Activated CD8-positive, alpha-beta memory T cell treated with anti-CD3 and anti-CD28 coated beads for 24 hours (primary cell): Measurements from ENCODE around the gene KRABD2.
A peak's percentile ranks its signal among the peaks of the same experiment; 100 is the strongest.
"Not testable (repeated sequence)": the region's sequence is repeated elsewhere in the genome, so short reads cannot be mapped to it uniquely, and the experiment has no call there.

Experiments
- DNase-seq: peaks from one replicate; pipeline ENCODE4 v3.0.0-alpha.2; 2020

The KRABD2 gene

DNA sequence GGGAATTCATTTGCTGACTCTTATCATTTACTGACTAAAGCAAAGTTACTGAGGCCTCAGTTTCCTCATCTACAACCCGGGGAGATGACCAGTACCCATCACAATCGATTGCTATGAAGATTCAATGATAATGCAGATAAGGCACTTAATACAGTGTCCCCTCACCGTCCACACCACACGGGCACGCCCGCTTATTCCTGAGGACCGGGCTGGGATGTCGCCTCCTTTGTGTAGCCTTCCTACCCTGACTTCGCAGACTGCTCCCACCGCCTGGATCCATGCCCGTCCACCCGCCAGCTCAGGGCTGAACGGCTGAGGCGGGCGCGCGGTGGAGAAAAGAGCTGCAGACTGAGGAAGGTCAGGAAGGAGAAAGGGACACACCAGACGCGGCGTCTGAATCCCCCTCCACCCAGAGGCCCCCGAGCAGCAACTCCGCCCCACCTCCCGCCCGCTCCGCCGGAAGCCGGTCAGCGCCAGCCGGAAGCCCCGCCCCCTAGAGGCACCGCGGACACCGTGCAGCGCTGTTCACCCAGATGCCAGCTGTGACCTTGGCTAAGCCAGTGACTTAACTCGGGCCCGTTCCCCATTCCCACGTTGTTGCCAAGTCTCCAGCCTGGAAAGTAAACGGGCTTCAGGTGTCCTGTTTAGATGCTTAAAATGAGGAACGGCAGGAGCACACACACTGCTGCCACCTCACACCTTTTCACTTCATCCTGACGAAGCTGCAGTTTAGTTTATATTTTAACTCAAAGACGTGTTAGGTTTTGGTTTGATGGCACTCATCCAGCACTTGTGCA, at the start of gene KRABD2:
TSS of gene KRABD2 (minus strand) at position 434 of the 797 bp plus-strand sequence.
- peak; percentile 97 for DNase-seq

DNA sequence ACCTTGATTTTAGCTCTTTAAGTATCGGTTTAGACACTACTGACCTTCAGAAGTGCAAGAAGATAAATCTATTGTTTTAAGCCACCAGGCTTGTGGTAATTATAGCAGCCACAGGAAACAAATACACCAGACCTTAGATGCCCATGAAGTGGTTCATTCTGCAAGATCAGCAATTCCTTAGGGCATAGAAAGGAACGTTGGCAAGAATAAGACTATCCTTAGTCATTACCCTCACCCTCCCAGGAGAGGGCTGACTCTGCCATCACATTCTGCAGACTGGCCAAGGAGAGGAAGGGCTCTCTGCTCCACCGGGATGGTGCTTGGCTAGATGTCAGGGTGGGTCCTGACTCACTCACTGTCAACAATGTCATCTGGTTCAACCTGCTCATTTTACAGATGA, 45.1 kb upstream of the KRABD2 start:
- no peak for DNase-seq

DNA sequence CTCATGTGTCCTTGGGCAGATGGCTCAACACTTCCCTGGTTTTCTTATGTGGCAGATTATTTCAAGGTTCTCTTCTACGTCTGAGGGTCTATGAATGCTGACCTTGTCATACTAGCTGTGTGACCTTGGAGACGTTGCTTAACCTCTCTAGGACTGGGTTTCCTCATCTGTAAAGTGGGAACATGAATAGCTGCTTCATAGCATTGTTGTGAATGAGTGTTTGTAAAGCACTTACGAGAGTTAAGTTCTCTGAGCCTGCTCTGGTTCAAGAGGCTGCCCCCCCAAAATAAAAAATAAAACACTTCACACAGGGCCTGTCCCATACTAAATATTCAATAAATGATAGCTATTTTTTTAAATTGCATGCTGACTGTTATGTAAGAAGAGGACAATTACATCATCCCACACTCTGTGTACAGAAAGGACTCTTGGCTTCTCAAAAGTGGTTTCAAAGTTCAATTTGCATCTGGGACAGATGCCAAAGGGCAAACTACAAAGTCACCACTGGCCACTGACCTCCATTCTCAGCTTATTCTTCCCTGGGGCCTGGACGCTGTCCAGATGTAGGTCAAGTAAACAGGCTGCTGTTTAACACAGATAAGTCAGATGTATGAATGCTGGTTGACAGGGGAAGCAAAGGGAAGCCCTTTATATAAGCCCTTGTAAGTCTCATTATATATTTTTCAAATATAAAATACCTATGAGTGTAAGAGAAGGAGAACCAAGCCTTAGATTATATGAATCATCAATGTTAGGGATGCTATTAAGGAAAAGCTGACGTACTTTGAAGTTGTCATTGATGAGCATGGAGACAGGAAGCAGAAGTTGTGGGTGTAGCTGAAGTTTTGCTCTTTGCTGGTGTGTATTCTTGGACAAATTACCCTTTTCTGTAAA, 43.8 kb upstream of the KRABD2 start:
- DNase-seq = no peak

DNA sequence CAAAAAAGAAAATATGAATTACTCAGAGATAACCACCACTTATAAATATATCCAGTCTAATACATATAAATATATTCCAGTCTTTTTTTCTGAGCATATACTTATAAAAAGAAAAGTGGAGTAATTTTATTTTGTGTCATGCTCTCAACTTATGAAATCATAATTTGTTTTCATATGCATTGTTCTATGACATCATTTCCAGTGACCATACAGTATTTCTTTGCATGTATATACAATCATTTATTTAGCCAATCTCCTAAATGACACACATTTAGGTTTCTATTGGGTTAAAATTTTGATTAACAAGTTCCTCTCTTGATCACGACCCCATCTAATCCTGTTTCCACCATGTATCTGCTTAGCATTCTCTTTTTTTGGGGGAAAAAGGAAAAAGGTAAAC, 42.8 kb upstream of the KRABD2 start:
- DNase-seq = no peak

DNA sequence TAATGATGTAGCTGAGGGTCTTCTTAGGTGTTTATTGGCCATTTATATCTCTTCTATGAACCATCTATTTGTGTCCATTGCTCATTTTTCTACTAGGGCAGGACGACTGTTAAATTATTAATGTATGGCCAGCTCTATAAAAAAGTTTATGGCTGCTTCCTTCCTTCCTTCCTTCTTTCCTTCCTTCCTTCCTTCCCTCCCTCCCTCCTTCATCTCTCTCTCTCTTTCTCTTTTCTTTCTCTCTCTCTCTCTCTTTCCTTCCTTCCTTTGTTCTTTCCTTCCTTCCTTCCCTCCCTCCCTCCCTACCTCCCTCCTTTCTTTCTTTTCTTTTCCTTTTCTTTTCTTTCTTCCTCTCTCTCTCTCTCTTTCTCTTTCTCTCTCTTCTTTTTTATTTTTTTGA, 42.0 kb upstream of the KRABD2 start:
- no peak for DNase-seq

DNA sequence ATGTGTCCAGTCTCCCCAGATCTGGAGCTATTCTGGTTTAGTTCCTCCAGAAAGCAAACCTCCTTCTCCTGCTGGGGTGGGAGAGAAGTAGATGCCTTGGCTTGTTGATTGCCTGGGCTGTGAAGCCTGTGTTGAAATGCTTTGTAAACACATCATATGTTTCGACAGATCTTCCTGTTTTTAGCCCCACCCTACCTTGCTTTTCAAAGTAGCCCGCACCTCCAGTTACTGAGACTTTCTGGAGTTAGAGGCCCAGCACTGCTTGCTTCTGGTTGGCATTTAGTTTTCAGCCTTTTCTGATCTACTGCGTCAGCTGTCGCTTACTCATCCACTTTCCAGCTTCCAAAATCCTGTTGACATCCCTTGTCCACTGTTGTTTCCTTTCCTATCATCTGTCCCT, 41.3 kb upstream of the KRABD2 start:
- DNase-seq = no peak

DNA sequence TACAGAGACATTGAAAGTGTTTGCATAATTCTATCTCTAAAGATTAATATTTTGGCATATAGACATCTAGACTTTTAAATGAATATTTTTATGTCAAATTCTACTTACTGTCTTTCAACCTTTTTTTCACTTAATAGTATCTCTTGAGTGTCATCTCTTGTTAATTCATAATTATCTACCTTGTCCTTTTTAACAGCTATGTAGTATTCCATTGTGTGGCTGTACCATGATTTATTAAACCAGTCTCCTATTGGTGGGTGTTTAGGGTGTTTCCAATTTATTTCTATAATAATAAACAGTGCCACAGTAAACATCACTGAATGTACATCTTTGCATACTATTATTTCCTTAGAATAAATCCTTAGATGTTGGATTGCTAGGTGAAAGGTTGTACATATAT, 37.4 kb upstream of the KRABD2 start:
- DNase-seq = no peak

DNA sequence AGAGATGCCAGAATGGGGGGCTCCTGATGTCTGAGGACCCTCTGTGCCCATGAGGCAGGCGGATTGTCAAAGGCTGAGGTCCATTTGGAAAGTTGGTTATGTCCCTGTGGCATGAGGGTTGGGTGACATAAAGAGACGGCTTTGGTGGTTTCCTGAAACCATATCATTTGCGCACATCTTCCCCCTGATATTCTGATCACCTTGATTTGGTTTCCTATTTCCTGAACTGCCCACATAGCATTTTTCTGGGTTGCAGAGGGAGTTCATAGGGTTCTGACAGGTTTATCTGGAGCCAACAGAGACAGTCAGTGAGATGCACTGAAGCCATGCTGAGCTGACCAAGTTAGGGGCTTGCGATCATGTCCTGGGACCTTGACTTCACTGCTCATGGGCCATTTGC, 36.8 kb upstream of the KRABD2 start:
- DNase-seq = no peak

DNA sequence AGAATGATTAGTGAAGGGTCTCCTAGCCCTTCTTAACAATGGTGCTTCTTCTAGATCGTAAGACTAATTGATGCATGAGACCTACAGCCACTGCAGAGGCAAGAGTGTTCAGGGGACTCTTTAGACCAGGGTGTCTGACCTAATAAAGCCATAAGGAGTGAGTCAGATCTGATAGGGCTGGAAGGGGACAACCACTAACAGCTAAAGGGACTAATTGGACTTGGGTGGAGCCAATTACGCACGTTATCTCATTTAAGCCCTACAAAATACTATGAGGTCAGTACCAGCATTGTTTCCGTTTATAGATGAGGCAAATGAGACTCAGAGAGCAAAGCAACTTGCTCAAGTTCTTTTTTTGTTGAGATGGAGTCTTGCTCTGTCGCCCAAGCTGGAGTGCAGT, 35.6 kb upstream of the KRABD2 start:
- no peak for DNase-seq

DNA sequence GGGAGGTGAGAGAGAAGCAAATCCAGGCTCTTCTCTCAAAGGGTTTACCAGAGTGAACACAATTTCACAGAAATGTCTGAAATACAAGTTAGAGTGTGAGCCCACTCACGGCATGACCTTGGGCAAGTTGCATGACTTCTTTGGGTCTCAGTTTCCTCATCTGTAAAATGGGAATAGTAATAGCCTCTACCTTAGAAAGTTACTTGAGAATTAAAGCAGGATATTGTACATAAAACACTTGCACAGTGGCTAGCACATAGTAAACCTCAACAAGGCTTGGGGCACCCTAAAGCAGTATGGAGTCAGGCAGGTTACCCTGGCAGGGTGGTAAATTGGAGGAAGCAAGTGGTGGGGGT, 34.4 kb upstream of the KRABD2 start:
- DNase-seq = no peak

DNA sequence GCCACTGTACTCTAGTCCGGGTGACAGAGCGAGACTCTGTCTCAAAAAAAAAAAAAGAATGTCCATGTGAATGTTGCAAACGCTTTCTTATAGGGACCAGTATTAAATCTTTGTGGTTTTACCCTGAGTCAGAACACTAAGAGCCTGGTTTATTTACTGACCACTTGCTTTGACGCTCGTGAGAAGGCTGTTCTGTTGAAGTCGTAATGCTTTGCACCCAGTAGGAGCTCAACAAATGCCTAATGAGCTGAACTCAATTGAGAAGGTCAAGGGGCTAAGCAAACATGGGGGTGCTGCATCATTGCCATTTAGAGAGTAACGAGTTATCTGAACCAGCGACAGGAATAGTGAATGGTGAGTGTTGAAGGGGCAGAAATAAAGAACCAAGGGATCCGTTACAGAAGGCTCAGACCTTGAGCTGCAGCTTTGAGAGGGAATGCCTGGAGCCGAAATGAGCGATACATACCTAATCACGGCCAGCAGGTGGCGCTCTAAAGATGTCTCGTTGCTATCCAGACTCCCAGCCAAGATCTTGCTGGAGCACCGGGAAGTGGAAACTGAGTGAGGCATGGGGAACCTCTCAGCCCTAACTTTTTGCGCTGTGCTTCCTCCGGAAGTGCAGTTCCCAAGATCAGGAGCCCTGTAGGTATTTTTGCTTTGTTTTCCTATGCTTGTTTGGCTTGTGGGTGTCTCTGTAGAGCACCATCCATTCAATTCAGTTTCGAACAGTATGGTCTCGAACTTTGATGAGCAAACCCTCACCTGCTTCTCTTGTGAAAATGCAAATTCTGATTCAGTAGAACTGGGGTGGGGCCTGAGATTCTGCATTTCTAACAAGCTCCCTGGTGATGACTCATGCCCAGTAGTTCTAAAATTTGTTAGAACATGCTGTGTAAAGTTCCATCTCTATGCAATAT, 33.7 kb upstream of the KRABD2 start:
- DNase-seq = peak; percentile 89

DNA sequence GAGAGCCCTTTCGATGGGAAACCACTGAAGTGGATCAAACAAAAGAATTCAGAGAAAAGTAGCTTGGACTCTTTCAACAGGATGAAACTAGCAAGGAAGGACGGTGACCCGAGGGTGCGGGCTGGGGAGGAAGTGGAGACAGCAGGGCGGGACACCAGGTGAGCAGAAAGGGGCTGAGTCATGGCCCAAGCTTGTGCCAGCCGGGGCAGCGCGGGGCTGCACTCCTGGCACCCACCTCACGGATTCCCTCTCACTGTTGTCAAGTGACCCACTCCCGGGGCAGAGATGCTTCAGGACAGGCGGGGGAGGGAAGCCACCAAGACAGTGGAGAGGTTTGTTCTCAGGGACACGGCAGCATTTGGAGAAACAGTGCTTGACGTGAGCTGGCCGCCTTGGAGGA, 31.9 kb upstream of the KRABD2 start:
- no peak for DNase-seq

DNA sequence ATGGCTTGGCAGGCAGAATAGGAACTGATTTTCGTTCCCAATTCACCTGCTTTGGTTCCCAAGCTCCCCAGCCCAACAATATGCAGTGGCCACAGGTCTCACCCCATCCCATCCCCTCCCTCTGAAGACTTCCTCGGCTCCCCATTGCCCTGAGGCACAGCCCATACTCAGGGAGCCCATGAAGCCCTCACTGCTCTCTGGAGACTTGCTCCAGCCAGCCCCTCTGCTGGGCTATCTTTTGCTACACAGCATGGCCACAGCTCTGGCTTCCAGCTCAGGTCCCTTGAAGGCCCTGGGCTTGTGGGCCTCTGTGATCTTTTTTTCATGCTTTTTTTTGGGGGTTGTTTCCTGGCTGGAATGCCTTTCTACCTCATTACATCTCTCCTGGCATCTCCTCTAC, 29.7 kb upstream of the KRABD2 start:
- DNase-seq = no peak

DNA sequence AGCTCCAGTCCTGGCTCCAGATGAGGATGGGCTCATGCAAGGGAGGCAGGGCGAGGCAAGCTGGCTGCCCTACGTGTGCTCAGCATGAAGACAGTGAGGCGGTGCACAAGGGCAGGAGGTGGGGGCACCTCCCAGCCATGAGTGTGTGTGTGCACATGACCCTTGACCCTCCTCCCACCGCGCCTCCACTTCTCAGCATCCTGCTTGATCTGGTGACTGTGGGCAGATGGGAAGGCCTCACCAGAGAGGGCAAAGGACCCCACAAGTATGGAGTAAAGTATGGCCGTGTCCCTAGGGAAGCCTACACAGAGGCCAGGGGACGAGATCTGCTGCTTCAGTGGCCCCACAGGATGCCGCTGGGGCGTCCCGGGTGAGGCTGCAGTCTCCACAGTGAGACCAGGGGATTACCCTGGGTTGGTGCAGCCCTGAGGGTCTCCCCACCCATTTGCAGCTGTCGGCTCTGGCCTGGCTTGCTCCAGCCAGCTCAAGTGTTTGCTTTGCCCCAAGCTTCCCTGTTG, 29.1 kb upstream of the KRABD2 start:
- DNase-seq = no peak

DNA sequence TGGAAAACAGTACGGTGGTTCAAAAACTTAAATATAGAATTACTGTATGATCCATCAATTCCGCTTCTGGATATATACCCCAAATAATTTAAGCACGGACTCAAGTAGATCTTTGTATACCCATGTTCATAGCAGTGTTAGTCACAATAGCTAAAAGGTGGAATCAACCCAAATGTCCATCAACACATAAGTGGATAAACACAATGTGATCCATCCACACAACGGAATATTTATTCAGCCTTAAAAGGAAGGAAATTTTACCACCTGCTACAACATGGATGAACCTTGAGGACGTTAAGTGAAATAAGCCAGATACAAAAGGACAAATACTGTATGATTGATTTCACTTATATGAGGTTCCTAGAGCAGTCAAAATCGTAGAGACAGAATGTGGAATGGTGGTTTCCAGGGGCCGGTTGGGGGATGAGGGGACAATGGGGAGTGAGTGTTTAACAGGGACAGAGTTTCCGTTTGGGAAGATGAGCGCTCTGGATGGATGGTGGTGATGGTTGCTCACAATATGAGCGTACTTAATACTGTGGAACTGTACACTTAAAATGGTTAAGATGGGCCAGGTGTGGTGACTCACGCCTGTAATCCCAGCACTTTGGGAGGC, 26.5 kb upstream of the KRABD2 start:
- DNase-seq = no peak

DNA sequence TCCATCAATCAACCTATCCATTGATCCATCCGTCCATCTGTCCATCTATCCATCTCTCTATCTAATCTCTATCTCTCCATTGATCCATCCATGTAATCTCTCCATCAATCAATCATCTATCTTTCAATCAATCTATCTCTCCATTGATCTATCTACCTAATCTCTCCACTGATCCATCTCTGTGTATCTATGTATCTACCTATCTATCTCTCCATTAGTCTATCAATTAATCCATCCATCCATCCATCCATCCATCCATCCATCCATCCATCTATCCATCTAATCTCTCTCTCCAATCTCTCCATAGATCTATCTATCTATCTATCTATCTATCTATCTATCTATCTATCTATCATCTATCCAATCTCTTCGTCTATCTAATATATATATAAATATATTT, 24.6 kb upstream of the KRABD2 start:
- DNase-seq = no peak

DNA sequence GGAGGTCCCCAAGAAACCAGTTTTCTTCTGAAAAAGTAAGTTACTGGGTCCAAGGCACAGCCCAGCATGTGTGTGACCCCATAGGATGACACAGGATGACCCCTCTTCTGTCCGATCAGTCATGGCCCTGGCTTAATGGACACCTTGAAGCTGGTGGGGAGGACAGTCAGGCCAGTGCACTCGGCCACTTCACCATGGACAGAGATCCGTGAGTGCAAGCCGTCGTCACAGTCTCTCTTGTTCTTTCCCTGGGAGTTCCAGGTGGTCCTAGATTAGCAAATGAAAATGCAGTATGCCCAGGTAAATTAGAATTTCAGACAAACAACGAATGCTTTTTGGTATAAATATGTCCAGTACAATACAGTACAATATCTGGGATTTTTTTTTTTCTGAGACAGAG, 22.5 kb upstream of the KRABD2 start:
- DNase-seq = peak; percentile 38

DNA sequence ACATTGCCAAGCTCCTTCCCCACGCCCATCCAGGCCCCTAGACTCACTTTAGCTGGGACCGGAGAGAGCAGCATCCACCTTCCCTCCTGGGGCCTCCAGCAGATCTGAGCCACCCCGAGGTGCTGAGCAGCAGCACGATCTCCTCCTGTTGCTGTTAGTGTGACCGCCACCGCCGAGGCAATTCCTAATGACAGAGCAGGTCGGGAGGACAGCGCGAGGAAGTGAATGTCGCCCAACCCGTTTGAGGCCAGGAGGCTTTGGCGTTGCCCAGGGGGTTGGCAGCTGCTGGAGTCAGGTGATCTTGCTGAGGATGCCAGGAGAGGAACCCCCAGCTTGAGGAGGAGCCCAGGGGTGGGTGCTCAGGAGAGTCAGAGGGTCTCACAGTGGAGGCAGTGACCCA, 21.1 kb upstream of the KRABD2 start, which contains the start of gene RNF222:
TSS of gene RNF222 (minus strand) at position 192 of the 400 bp plus-strand sequence. CDS start 4,366 bp downstream, outside the sequence.
- peak; percentile 43 for DNase-seq

DNA sequence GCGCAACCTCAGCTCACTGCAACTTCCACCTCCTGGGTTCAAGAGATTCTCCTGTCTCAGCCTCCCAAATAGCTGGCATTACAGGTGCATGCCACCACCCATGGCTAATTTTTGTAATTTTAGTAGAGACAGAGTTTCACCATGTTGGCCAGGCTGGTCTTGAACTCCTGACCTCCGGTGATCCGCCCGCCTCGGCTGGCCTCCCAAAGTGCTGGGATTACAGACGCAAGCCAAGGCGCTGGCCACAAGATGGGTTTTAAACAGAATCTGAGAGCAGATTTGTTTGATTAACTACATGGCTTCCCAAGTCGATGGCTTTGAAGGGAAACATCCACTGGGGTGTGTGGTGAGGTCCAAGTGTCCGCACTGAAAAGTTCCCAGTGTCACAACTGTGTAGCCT, 18.0 kb upstream of the KRABD2 start:
- not testable (repeated sequence) for DNase-seq

DNA sequence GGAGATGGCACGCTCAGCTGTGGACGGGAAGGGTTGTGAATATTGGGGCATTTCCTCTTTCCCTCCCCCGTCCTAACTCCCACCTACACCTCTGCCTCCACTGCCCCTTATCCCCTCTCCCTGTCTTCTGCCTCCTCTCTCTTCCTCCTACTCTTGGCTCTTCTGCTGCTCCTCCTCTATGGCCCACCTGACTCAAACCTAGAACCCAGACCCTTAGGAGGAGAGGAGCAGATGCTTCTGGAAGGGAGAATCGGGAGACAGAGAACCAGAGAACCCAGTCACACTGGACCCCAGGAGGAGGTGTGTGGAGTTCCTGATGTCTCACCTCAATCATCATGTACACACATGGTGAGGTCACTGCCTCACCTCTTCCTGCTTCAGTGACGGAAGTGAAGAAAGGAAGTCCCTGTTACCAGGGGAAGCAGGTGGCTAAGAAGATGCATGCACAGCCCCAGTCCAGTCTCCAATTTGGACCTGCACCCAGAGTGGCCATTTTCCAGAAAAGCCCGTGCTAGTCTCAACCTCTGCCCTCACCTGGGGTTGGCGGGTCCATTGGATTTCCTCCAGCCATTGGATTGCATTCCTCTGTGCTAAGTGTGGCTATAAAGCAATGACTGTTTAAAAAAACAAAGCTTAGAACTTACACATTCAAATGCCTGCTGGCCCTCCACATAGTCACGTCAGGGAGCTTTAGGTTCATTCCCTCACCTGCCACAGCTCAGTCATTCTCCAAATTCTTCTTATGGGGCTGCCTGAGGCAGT, 17.1 kb upstream of the KRABD2 start:
- DNase-seq = peak; percentile 70

DNA sequence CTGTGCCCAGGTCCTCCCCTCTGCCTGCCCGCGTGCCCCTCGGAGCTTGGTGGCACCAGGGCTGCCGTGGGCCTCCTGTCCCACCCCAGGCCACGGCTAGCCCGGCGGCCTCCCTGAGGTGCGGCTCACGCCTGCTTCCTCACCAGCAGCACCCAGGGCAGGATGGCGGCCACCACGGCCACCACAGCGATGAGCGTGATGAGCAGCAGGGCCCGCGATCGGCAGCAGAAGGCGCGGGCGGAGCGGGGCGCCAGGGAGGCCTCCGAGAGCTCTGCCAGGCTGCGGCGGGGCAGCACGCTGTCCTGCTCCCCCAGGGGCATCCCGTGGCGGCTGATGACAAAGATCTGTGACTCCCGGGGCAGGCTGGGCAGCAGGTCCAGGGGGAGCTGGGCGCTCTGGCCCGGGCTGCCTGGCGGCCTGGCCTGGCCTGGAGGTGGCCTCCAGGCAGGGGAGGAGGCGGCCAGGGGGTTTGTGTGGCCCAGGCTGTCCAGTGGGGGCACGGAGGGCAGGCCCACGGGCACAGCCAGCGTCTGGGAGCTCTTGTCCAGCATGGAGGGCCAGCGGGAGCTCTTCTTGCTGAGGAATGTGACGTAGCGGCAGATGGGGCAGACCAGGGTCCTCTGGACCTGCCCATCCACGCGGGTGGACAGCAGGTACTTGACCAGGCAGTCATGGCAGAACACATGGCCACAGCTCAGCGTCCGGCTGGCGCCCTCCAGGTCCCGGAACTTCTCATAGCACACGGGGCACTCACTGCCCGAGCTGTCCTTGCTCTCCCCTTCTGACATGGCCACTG, 16.4 kb upstream of the KRABD2 start:
- DNase-seq = no peak
